HG02840 (cell line): Measurements from ENCODE around the gene RPAP3.

Source experiments
- ATAC-seq: cut with Tn5 transposase; IDR thresholded peaks from one replicate; pipeline ENCODE4 v1.9.1; 2021; ENCODE audit warnings: mild to moderate bottlenecking, moderate library complexity, moderate number of reproducible peaks; ENCODE audit not compliant: unreplicated experiment, low FRiP score

The RPAP3 gene

GRCh38 chr12:47744005-47744651, 38.3 kb upstream of the RPAP3 start:
- ATAC-seq = no peak

- no peak for ATAC-seq
Observed at GRCh38 chr12:47743311-47743860, 37.6 kb upstream of the RPAP3 start.

- no peak for ATAC-seq
Observed at GRCh38 chr12:47742253-47742825, 36.5 kb upstream of the RPAP3 start.

- no peak for ATAC-seq
Observed at GRCh38 chr12:47741340-47741703, 35.5 kb upstream of the RPAP3 start.

GRCh38 chr12:47740606-47741339, 34.9 kb upstream of the RPAP3 start:
- no peak for ATAC-seq

GRCh38 chr12:47739979-47740378, 34.1 kb upstream of the RPAP3 start:
- no peak for ATAC-seq

GRCh38 chr12:47739297-47739696, 33.5 kb upstream of the RPAP3 start:
- no peak for ATAC-seq

- no peak for ATAC-seq
Observed at GRCh38 chr12:47737936-47738594, 32.2 kb upstream of the RPAP3 start.

GRCh38 chr12:47736877-47737676, 31.2 kb upstream of the RPAP3 start:
- no peak for ATAC-seq

GRCh38 chr12:47736216-47736615, 30.4 kb upstream of the RPAP3 start:
- no peak for ATAC-seq

- ATAC-seq = no peak
Observed at GRCh38 chr12:47735649-47736048, 29.8 kb upstream of the RPAP3 start.

GRCh38 chr12:47734725-47735480, 29.1 kb upstream of the RPAP3 start:
- ATAC-seq = no peak

GRCh38 chr12:47733142-47733541, 27.3 kb upstream of the RPAP3 start:
- ATAC-seq = no peak

- ATAC-seq = no peak
Observed at GRCh38 chr12:47732504-47732903, 26.7 kb upstream of the RPAP3 start.

- ATAC-seq = no peak
Observed at GRCh38 chr12:47731723-47732122, 25.9 kb upstream of the RPAP3 start.

GRCh38 chr12:47730341-47730744, 24.5 kb upstream of the RPAP3 start:
- ATAC-seq = no peak

GRCh38 chr12:47729233-47729632, 23.4 kb upstream of the RPAP3 start:
- no peak for ATAC-seq

- peak; percentile 67 for ATAC-seq
Observed at GRCh38 chr12:47725893-47726292, 20.1 kb upstream of the RPAP3 start.

- no peak for ATAC-seq
Observed at GRCh38 chr12:47725091-47725772, 19.4 kb upstream of the RPAP3 start, which contains the start of gene ENDOU. ENDOU (minus strand) TSS chr12:47725490; CDS start chr12:47725413, 77 bp downstream.
